Islet of Langerhans (tissue), 1 donor: ENCODE results near the gene COL9A2.

Experiments
- FAIRE-seq: peaks from one replicate; lab custom pipeline; 2011; peaks lifted over from hg19 to GRCh38; lab: Jason Lieb, UNC

COL9A2 gene

DNA sequence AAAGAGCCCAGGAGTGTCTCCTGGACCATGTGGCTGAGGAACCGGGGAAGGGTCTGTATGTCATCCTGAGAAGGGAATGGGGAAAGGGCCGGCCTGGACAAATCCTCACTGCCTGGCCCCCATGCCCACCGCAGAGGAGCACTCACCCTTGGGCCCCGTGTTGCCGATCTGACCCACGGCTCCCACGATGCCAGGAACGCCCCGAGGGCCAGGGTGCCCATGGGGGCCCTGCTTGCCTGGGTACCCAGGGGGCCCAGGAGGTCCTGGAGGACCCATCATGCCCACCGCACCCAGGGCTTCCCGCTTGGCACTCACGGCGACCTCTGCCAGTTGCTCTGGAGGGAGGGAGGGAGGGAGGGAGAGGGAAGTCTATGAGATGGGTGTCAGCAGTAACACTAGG is 14.6 kb downstream of the COL9A2 start:
- no peak for FAIRE-seq

DNA sequence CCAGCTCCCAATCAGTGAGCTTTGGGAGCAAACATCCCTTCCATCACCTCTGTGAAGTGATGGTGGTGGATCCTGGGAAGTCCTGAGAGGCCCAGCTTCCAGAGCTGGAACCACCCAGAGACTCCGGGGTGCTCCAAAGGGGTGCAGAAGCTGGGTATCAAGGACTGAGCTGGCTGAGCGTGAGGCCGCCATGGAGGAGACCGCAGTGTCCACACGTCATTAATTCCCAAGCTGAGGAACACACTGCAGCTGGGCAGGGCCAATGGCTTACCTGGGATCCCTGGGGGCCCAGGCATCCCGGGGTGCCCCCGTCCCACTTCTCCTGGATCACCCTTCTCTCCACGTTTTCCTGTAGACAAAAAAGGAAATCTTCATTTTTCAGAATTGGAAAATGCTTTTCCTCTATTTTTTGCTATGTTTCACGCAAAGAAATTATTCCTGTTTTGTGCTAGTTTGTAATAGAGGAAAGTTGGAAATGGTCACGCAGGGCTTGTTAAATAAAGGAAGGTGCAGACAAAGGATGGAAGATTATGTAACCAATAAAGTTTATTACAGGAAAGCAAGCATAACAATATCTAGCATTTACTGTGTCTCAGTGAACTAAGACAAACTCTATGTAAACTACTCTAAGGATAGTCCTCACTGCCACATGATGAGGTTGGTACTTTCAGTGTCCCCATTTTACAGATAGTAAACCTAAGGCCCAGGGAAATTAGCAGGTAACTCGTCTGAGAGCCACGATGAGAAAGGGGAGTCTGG is 15.4 kb downstream of the COL9A2 start:
- no peak for FAIRE-seq

DNA sequence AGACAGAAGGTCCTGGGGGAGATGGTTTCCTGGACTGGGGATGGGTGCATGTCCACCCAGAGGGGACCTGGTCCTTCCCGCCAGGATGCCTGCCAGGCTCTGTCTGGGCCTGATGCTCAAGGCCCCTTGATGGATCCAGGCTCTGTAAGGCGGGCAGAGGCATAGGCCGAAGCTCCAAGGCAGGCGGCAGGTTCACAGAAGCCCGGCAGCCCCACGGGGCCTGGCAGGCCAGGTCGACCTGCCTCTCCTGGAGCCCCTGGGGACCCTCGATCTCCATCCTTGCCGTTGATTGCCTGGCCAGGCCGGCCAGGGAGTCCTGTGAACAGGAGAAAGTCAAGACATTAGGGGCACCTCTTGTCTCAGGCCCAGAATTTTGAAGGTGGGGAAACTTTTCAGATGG is 16.0 kb downstream of the COL9A2 start:
- FAIRE-seq = no peak

DNA sequence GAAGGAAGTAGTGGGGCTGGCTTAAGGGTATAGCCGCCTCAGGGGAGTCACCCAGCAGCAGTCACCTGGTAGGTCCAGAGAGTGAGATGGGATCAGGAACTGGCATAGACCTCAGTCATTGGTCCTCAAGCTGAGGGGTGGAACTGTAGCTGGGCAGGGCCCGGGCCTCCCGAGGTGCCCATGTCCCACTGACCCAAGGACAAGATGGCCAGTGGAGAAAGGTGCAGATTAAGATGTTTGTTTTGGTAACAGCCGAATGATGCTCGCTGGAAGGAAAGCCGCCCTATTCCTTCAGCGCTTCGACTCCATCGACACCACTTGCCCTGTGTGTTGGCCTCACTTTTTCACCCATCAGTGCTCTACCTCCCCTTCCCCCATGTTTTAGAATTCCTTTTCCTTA is 16.4 kb downstream of the COL9A2 start:
- no peak for FAIRE-seq

DNA sequence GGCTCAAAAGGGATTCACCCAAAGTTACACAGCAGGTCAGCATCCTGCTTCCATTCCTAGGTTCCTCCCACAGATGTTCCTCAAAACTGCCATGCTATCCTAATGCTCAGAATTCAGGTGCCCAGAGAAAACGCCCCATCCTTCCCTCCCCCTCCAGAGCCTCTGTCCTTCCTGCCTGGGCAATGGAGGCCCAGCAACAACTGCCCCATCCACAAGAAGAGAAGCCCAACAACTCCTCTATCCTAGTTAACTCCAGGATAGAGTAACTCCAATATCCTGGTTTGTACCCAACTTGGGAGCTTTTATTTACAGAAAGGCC is 16.9 kb downstream of the COL9A2 start:
- FAIRE-seq = no peak

DNA sequence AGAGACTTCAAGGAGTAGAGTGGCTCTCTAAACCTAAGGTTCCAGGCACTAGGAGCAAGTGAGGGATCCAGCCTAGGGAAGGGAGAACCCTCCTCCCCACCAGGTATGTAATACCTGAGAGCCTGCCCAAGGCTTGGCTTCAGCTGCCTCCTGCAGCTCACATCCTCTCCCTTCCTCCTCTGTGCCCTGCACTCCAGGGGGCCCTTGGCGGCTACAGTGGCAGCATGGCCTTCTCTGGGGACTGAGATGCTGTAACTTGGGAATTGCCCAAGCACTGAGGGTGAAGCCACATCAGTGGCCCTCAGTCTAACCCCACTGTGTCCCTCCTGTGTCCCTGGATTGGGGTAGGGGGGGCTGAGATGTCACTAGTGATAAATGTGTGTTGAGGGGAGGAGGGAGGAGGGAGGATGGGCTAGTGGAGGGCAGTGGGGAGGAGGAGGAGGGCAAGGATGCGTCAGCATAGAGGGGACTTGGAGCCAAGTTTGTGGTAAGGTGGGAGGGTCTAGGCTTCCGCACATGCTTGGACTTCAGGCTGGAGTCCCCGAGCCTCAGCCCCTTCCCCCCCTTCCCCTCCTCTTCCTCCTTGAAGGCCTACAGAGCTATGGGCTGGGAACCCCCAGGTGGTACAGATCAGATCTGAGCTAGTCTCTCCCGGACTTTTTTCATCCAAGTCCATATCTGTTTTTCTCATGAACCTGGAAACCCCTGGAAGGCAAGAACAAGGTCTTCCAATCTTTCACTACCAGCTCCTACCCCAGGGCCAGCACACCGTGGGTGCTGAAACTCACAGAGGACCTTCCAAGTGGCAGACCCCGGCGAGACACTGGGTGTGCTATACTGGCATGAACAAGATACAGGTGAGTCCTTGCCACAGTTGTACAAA is 17.5 kb downstream of the COL9A2 start:
- no peak for FAIRE-seq

DNA sequence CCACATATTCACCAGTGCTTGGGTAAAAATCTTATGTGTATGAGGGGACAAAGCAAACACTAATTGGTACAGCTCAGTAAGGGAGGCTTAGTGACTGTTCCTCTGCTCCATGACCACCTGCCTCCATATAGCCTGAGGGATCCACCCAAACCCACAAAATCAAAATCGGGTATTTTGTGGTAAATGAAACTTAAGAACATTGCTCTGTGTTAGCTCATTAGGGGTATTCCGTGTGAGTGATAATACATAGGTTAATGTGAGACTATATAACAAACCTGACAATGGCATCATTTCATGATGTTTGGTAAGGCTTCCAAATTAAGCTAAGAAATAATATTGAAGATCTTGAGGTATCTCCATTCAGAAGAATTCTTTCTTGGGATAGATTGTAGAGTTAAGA is 25.8 kb downstream of the COL9A2 start:
- FAIRE-seq = no peak

DNA sequence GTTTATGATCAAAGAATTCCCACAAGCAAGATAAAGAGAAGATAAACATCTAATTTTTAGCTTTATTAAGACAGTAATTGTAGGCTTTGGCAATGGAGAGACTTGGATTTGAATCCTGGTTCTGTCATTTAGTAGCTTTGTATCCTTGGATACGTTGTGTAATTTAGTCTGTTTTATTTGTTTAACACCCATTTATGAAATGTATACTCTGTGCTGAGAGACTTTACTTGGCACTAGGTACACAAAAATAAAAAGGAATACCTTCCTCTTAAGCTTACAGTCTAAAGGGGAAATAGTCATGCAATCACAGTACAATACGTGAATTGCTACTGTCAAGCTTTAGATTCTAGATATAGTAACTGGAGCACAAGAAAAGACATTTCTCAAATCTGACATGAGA is 35.2 kb downstream of the COL9A2 start:
- FAIRE-seq = peak; percentile 82

DNA sequence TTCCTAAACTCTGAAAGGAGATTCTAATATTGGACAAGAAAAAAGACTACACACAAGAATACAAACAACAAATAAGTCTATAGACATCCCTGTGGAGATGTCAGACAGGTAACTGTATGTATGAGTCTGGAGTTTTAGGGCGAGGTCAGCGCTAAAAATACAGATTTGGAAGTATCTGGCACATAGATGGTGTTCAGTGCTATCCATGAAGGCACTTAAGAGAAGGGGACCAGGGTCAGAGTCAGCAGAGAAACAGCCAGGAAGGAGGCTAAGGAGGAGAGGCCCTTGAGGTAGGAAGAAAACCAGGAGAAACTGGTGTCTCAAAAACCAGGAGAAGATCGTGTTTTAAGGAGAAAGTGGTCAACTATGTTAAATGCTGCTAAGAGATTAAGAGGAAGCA is 41.0 kb downstream of the COL9A2 start:
- FAIRE-seq = no peak

DNA sequence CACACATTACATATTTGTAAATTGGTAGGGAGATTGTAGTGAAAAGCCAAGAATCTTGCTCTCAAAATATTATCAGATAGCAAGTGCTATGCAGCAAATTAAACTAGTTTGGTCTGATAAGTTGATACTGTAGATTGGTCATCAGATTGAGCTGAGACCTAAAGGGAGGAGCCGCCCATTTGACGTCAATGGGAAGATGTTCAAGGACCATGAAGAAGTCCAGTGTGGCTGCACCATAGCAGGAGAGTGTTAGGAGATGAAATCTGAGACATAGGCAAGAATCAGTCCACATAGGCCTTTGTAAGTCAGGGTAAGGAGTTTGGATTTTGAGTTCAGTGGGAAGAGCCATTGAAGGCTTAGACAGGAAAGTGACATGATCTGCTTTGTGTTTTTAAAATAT is 42.8 kb downstream of the COL9A2 start:
- FAIRE-seq = no peak

DNA sequence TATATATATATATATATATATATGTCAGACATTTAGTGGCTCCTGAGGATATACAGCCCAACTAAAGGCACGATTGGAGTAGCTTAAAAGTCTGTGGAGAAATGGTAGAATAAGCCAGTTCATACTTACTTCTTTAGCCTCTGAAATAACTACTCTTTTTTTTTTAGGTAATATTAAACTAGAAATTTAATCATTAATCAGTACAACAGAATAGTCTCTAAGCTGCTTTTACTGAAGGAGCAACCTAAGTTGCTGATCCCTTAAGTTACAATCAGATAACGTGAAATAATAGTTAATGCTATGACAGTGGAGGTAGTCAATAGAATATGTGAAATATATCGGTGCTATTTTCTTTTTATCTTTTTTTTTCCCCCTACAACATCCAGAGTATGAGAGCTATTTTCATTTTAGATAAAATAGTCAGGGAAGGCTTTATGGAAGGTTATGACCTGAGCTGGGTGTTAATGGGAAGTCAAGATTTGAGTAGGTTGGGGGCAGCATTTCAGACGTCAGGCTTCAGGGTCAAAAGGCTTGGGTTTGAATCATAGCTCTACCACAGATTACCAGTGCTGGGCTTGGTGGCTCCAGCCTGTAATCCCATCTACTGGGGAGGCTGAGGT is 43.4 kb downstream of the COL9A2 start:
- peak; percentile 65 for FAIRE-seq

DNA sequence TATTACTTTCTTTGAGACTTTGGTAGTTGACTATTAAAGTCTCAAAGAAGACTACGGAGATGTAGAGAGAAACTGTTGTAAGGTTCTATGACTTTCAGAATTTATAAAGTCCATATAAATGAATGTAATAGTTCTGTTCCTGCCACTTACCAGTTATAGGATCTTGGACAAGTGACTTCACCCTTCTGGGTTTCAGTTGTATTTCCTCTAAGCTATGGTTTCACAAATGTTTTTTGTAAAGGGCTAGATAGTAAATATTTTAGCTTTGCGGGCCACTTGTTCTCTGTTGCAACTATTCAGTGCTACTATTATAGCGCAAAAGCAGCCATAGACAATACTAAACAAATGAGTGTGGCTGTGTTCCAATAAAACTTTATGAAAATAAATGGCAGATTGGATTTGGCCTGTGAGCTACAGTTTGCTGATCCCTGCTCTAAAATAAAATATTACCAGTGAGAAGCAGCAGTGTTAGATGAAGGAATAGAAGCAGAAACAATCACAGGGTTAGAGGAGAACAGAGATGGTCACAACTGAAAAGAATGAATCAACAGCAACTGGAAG is 44.4 kb downstream of the COL9A2 start:
- no peak for FAIRE-seq

DNA sequence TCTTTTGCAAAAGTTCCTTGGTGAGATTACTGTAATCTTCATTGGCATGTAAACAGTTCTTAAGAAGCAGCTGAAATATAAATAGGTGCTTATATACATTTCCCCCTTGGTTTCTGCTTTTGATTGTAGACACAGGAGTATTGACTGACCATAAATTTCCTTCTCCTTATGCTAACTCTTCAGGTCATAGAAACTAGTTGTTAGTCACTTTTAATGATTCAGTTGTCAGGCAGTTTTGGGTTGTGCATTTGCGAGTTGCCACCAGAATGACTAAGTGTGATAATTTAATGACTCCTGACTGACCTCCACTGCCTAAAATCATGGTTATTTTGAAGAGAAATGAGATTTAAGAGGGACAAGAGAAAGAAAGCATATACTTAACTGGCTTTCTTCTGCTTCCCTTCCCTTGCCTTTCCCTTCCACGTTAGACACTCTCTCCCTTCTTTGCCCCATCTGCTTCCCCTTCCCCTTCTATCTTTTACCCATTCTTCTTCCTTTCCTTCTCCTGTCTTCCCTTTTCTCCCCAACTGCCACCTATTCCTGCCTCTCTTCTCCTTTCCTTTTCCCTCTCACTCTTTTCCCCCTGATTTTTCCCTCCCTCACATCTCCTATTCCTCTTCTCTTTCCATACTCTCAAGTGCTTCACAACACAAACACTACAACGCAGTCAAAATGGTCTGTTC is 46.8 kb downstream of the COL9A2 start:
- FAIRE-seq = no peak

DNA sequence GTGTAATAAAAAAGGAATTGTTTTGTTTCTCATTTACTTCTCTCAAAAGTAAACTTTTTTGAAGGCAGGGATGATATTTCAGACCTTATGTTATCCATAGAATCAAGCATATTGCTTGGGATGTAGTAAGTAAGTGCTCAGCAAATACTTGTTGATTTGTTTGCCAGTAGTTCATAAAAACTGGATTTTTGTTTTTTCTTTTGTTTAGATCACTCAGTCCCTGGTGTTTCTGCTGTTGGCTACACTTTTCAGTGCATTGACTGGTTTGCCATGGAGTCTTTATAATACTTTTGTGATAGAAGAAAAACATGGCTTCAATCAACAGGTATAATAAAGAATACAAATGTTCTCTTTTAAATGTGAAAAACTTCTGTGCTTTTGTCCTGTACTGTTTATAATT is 48.9 kb downstream of the COL9A2 start:
- no peak for FAIRE-seq

DNA sequence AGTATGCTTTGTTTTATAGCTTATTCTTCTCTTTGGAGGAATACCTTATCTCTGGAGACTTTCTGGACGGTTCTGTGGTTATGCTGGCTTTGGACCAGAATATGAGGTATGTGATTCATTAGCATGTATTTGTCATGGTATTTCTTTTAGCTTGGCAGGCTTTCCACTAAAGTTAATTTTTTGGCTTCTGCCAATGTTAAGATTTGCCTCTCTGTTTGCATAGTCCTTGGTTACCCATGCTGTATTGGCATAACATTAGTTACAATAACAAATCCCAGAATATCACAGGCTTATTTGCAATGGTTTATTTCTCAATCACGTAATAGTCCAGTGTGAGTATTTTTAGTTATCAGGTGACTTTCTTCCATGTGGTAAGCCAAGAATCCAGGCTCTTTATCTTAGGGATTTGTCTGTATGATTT is 49.3 kb downstream of the COL9A2 start:
- FAIRE-seq = peak; percentile 82

DNA sequence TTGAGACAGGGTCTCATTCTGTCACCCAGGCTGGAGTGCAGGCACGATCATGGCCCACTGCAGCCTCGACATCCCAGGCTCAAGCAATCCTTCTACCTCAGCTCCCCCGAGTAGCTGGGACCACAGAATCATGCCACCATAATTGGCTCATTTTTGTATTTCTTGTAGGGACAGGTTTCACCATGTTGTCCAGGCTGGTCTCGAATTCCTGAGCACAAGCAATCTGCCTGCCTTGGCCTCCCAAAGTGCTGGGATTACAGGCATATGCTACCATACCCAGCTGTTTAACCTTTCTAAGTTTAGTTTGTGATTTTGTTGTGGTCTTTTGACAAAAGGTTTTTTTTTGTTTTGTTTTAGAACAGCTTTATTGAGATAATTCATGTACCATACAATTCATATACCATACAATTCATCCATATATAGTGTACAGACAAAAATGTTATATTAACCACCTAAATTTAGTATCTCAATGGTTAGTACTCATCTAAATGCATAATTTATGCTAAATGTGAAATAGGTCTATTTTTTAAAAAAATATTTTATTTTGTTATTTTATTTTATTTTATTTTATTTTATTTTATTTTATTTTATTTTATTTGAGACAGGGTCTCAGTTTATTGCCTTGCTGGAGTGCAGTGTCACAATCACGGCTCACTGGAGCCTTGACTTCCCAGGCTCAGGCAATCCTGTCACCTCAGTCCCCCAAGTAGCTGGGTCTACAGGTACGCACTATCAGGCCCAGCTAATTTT is 50.1 kb downstream of the COL9A2 start:
- no peak for FAIRE-seq

DNA sequence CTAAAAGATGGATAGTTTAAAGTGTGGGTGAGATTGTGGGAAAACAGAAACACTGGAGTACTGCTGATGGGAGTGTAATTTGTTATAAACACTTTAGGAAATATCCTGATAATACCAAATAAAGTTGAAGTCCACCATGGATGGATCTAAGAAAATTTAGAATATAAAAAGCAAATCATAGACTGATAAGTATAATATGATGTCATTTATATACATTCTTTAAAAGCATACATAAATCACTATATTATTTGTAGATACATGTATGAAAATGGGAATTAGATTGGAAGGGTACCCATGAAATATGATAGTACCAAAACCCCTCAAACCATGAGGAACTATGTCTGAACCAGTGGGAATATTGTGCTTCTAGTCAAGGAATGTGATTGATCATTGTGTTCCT is 51.2 kb downstream of the COL9A2 start:
- no peak for FAIRE-seq

DNA sequence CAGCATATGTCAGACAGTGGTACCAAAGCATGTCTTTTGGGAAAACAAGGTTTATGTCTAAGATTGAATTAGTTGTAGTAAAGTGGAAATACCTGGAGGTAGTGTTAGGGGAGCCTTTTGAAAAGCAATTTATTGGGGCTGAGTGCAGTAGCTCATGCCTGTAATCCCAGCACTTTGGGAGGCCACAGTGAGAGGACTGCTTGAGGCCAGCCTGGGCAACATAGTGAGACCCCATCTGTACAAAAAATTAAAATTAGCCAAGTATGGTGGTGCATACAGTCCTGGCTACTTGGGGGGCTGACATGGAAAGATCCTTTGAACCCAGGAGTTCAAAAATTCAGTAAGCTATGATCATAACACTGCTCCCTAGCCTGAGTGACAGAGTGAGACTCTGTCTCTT is 51.8 kb downstream of the COL9A2 start:
- no peak for FAIRE-seq

DNA sequence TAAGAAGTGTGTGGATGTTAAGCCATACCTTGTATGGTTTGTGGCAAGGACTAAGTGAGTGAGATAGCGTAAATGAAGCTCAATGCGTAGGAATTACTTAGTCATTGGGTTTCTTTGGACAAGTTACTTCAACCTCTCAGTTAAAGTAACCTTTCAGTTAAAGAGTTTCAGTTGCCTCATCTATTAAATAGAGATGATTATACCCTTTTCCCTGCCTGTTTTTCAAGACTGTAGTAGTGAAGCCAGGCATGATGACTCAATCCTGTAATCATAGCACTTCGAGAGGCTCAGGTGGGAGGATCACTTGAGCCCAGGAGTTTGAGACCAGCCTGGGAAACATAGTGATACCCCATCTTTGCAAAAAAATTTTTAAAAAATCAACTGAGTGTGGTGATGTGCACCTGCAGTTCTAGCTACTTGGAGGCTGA is 52.7 kb downstream of the COL9A2 start:
- FAIRE-seq = no peak

DNA sequence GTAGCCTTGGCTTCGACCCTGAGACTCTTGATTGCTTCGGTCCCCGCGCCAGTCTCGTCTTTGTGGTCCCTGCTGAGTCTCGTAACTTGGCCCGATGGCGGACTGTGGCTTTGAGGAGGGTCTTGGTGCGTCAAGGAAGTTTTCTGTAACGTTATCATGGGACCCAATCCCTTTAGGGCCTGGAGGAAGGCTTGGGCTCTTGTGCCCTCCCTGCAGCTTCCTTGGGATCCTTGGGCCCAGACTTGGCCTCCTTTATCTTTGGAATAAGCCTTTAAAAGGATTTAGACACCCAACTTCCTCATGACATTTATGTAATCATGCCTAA is 58.7 kb downstream of the COL9A2 start:
- no peak for FAIRE-seq

DNA sequence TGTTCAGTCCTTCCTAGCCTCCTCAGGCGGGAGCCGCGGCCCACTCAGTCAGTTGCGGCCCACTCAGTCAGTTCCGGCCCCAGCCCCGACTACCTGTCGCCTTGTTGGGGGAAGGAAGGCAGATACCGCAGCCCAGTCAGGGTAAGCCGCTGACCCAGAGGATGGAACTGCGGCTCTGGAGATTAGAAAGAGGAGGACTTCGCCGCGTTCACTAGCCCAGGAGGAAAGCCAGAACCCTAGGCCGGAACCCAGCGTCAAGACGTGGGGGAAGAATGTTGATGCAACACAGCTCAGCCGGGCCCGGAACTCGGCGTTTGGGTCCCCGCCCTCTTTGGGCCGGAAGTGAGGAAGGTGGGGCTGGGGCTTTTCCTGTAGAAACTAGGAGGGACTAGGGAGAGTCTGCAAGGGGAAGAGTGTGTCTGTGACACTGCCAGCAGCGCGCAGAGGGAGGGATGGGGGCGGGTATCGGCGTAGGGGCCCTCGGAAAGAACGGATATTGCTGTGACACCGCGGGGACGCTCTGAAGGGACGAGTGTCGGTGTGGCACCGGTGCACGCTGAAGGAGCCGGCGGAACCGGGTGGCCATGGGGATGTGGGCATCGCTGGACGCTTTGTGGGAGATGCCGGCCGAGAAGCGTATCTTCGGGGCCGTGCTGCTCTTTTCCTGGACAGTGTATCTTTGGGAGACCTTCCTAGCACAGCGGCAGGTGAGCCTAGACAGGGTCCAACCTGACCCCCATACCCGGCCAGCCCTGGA is 59.2 kb downstream of the COL9A2 start, which contains the start of gene ZMPSTE24:
ZMPSTE24 (plus strand) TSS at position 549 of the 757 bp plus-strand sequence; CDS start at position 585, 36 bp downstream.
- FAIRE-seq = peak; percentile 43
